OCI-LY1 (cell line): ENCODE results near the gene LANCL3.
"Not testable (repeated sequence)": the region's sequence is repeated elsewhere in the genome, so short reads cannot be mapped to it uniquely, and the experiment has no call there.

Experiments
- H2AFZ ChIP-seq: fragments of 200-600 bp; sonication (generic), shearing (Covaris generic); 2 replicates; pipeline ENCODE4 v1.6.0; 2014; ENCODE audit warnings: antibody characterized with exemption, mild to moderate bottlenecking, low read length
- H3F3A ChIP-seq: fragments of 200-600 bp; sonication (generic), shearing (Covaris generic); 2 replicates; pipeline ENCODE4 v1.6.0; 2014; ENCODE audit warnings: mild to moderate bottlenecking, antibody characterized with exemption, low read length, moderate library complexity; ENCODE audit not compliant: insufficient read depth
- H3K27ac ChIP-seq: fragments of 200-600 bp; sonication (generic); 2 replicates; pipeline ENCODE4 v1.5.1; 2014; ENCODE audit warnings: low read length, mixed run types, mild to moderate bottlenecking, low read depth; ENCODE audit not compliant: poor library complexity, severe bottlenecking
- H3K27me3 ChIP-seq: fragments of 200-600 bp; sonication (generic); 2 replicates; pipeline ENCODE4 v1.6.0; 2014; ENCODE audit warnings: antibody characterized with exemption, mild to moderate bottlenecking, low read length, moderate library complexity; ENCODE audit not compliant: insufficient read depth
- H3K36me3 ChIP-seq: fragments of 200-600 bp; sonication (generic); 2 replicates; pipeline ENCODE4 v1.6.1; 2014; ENCODE audit warnings: mild to moderate bottlenecking, antibody characterized with exemption, low read length, moderate library complexity, mixed read lengths; ENCODE audit not compliant: insufficient read depth
- H3K4me1 ChIP-seq: fragments of 200-600 bp; sonication (generic); 2 replicates; pipeline ENCODE4 v1.5.1; 2014; ENCODE audit warnings: mild to moderate bottlenecking, low read length, moderate library complexity; ENCODE audit not compliant: insufficient read depth, severe bottlenecking
- H3K4me2 ChIP-seq: fragments of 200-600 bp; sonication (generic), shearing (Covaris generic); 2 replicates; pipeline ENCODE4 v1.6.1; 2014; ENCODE audit warnings: low read length
- H3K4me3 ChIP-seq: fragments of 200-600 bp; sonication (generic); 2 replicates; pipeline ENCODE4 v1.5.1; 2014; ENCODE audit warnings: low read length, low read depth, mild to moderate bottlenecking, mixed read lengths; ENCODE audit not compliant: poor library complexity, severe bottlenecking
- H3K79me2 ChIP-seq: fragments of 200-600 bp; shearing (Covaris generic); 2 replicates; pipeline ENCODE4 v1.6.1; 2016; ENCODE audit warnings: mixed run types, low read length, mixed read lengths; ENCODE audit not compliant: insufficient read depth
- H3K9ac ChIP-seq: fragments of 200-600 bp; sonication (generic), shearing (Covaris generic); 2 replicates; pipeline ENCODE4 v1.6.1; 2014; ENCODE audit warnings: mild to moderate bottlenecking, low read length, mixed read lengths
- H3K9me2 ChIP-seq: fragments of 200-600 bp; sonication (generic), shearing (Covaris generic); 2 replicates; pipeline ENCODE4 v1.6.1; 2014; ENCODE audit warnings: low read depth, mild to moderate bottlenecking, low read length, mixed read lengths
- H3K9me3 ChIP-seq: fragments of 200-600 bp; shearing (Covaris generic); 2 replicates; pipeline ENCODE4 v1.6.1; 2014; ENCODE audit warnings: low read length, mixed read lengths
- H4K20me1 ChIP-seq: fragments of 200-600 bp; sonication (generic), shearing (Covaris generic); 2 replicates; pipeline ENCODE4 v1.6.0; 2016; ENCODE audit warnings: mild to moderate bottlenecking, low read length; ENCODE audit not compliant: insufficient read depth
- CTCF ChIP-seq: fragments of 200-600 bp; sonication (generic), shearing (Covaris generic); IDR thresholded peaks from 2 replicates; pipeline ENCODE4 v1.5.1; 2017; ENCODE audit warnings: mild to moderate bottlenecking, antibody characterized with exemption, low read length, moderate library complexity, mixed read lengths
- EZH2 ChIP-seq: fragments of 200-600 bp; sonication (generic), shearing (Covaris generic); IDR thresholded peaks from 2 replicates; pipeline ENCODE4 v1.8.0; 2017; ENCODE audit warnings: borderline replicate concordance, mixed run types, mild to moderate bottlenecking, antibody characterized with exemption, low read length, moderate library complexity, mixed read lengths

The LANCL3 gene

DNA sequence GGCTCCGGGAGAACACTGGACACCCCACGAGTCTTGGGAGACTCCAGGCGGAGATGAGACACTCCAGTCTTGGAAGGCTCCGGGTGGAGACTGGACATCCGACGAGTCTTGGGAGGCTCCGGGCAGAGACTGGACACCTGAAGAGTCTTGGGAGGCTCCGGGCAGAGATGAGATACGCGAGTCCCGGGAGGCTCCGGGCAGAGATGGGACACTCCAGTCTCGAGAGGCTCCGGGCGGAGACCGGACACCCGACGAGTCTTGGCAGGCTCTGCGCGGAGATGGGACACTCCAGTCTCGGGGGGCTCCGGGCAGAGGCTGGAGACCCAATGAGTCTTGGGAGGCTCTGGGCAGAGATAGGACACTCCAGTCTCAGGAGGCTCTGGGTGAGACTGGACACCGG, 28.1 kb upstream of the LANCL3 start:
- Histone ChIP-seq H4K20me1 (no peaks in the 10 kb centered on the region), H3K9me3 (no peaks in the 10 kb centered on the region), H3K27ac (no peak overlapping the region), H3K79me2 (no peaks in the 10 kb centered on the region), H3K27me3 (no peaks in the 10 kb centered on the region), H3K4me3 (no peak overlapping the region), H2AFZ (no peak overlapping the region), H3F3A (no peaks in the 10 kb centered on the region), H3K4me1 (no peaks in the 10 kb centered on the region), H3K9ac (no peak overlapping the region), H3K9me2 (no peaks in the 10 kb centered on the region), H3K4me2 (no peak overlapping the region), H3K36me3 (no peaks in the 10 kb centered on the region)
- TF ChIP-seq CTCF, result no peak

DNA sequence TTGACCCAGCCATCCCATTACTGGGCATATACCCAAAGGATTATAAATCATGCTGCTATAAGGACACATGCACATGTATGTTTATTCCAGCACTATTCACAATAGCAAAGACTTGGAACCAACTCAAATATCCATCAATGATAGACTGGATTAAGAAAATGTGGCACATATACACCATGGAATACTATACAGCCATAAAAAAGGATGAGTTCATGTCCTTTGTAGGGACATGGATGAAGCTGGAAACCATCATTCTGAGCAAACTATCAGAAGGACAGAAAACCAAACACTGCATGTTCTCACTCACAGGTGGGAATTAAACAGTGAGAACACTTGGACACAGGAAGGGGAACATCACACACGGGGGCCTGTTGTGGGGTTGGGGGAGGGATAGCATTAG, 26.9 kb upstream of the LANCL3 start:
- H3K9me2 ChIP-seq, H3K4me1 ChIP-seq, H2AFZ ChIP-seq, H3K27ac ChIP-seq, H3K4me2 ChIP-seq, H3K4me3 ChIP-seq, H3K9ac ChIP-seq, H4K20me1 ChIP-seq, H3K27me3 ChIP-seq, H3K9me3 ChIP-seq, H3F3A ChIP-seq, H3K36me3 ChIP-seq, H3K79me2 ChIP-seq: not testable (repeated sequence)

- no peak for TF ChIP-seq CTCF
- TF ChIP-seq EZH2, result no peak
- H3K27me3 ChIP-seq, result no peaks in the 10 kb centered on the region
- no peaks in the 10 kb centered on the region for H3F3A ChIP-seq
- no peak overlapping the region for H3K4me2 ChIP-seq
- H2AFZ ChIP-seq, result no peak overlapping the region
- H3K4me3 ChIP-seq, result no peak overlapping the region
- no peaks in the 10 kb centered on the region for H3K9me3 ChIP-seq
- no peaks in the 10 kb centered on the region for H3K9me2 ChIP-seq
- H4K20me1 ChIP-seq, result no peaks in the 10 kb centered on the region
- H3K9ac ChIP-seq, result no peak overlapping the region
- H3K4me1 ChIP-seq, result no peaks in the 10 kb centered on the region
- no peaks in the 10 kb centered on the region for H3K36me3 ChIP-seq
- H3K27ac ChIP-seq, result no peak overlapping the region
- no peaks in the 10 kb centered on the region for H3K79me2 ChIP-seq
Observed at GRCh38 chrX:37545066-37545465, 26.4 kb upstream of the LANCL3 start.

- not testable (repeated sequence) for H3K9me3 ChIP-seq, H4K20me1 ChIP-seq, H3K9me2 ChIP-seq, H3K36me3 ChIP-seq, H3K27me3 ChIP-seq, H3K79me2 ChIP-seq, H3K9ac ChIP-seq, H3K4me1 ChIP-seq, H3K27ac ChIP-seq, H3F3A ChIP-seq, H3K4me3 ChIP-seq, H3K4me2 ChIP-seq, H2AFZ ChIP-seq
Observed at GRCh38 chrX:37549619-37550018, 21.8 kb upstream of the LANCL3 start.
